NCI-H526 (cell line): ENCODE results near the gene OR8G5.
A peak's percentile ranks its signal among the peaks of the same experiment; 100 is the strongest.

Experiments used
- DNase-seq, 2 experiments: peaks; one replicate each; lab custom pipeline; 2025; lab: John Stamatoyannopoulos, UW

Gene OR8G5

GRCh38 chr11:124285610-124286344, 29.6 kb downstream of the OR8G5 start:
- DNase-seq = peak; percentile 99 to 100

GRCh38 chr11:124294687-124295086, 38.5 kb downstream of the OR8G5 start:
- DNase-seq = no peak

- no peak for DNase-seq
Measured at GRCh38 chr11:124296016-124296415, 39.8 kb downstream of the OR8G5 start.

GRCh38 chr11:124297921-124298320, 41.7 kb downstream of the OR8G5 start:
- DNase-seq = no peak

- no peak for DNase-seq
Measured at GRCh38 chr11:124301548-124301947, 45.4 kb downstream of the OR8G5 start.

DNA sequence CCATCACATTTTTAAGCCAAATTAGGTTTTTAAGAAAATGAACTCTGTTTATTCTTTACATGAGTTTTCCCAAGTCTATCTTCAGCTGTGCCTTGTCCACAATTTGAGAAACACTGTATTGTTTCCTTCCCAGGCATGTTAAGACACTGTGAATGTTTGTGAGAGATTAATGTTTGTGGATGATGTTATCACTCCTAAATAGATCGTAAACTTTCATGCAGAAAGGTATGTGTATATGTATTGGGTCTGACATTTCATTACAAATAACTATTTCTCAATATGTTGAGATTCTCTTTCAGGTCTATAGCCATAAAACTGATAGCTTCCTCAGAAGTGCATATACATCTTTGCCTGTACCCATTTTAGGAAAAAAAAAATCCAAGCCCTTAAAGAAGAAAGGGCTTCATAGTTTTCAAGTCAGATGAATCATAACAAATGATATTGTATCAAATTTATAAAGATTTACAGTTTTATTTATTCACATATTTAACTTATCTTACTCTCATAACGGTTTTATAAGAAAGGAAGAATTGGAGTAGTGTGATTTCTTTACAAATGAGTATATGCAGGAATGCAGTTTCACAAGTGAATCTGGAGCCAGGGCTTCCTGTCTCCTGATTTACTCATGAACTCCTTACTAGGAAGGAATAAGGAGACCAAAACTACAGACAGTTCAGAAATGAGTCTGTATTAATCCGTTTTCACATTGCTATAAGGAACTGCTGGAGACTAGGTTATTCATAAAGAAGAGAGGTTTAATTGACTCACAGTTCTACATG, 46.4 kb downstream of the OR8G5 start:
- DNase-seq = no peak

- DNase-seq = no peak
Measured at GRCh38 chr11:124307093-124307492, 50.9 kb downstream of the OR8G5 start.

- no peak for DNase-seq
Measured at GRCh38 chr11:124310721-124311120, 54.5 kb downstream of the OR8G5 start.

- no peak for DNase-seq
Measured at GRCh38 chr11:124311269-124311668, 55.1 kb downstream of the OR8G5 start.

- no peak for DNase-seq
Measured at GRCh38 chr11:124311670-124312069, 55.5 kb downstream of the OR8G5 start.

DNA sequence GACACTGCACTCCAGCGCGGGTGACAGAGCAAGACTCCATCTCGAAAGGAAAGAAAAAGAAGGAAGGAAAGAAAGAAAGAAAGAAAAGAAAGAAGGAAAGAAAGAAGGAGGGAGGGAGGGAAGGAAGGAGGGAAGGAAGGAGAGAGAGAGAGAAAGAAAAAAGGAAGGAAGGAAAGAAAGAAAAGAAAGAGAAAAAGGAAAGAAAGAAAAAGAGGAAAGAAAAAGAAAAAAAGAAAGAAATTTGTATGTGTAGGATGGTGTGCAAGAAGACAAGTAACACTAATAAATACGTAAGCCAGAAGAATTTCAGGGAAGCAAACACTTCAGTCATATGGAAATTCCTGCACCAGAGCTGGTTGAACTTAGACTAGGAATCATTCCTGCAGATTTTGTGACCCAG, 57.0 kb downstream of the OR8G5 start:
- no peak for DNase-seq

GRCh38 chr11:124313849-124314248, 57.7 kb downstream of the OR8G5 start, which contains the start of gene OR8D1:
Gene OR8D1, minus strand, starts transcription at chr11:124313949. Its CDS starts 3,183 bp downstream, at chr11:124310766.
- no peak for DNase-seq

DNA sequence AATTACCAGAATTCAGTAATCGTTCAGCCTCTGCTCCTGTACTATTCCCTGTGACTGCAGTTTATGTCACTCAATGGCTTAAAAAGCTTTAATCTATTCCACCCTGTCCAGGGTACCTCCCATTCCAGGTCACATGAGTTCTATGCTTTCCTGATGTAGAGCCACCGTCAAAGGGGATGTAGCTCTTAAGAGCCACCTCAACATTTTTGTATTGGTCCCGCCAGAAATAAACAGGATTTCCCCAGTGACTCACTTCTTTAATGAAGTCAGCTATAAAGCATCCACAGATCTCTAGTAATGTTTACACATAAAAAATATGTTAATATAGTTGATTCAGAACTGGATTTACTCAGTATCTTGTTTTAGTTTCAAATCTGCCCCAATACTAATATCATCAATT, 58.9 kb downstream of the OR8G5 start:
- DNase-seq = no peak
